ENCODE data around the gene AAGAB.
"Not testable (repeated sequence)": the region's sequence is repeated elsewhere in the genome, so short reads cannot be mapped to it uniquely, and the experiment has no call there.

The AAGAB gene

GRCh38 chr15:67168694-67169093, 85.8 kb downstream of the AAGAB start:
- DNase-seq = no peak

GRCh38 chr15:67167091-67167490, 87.4 kb downstream of the AAGAB start:
- no peak for DNase-seq

GRCh38 chr15:67166280-67167009, 88.0 kb downstream of the AAGAB start:
- DNase-seq = no peak

GRCh38 chr15:67165254-67166253, 88.9 kb downstream of the AAGAB start:
- DNase-seq = no peak

GRCh38 chr15:67164811-67165253, 89.6 kb downstream of the AAGAB start:
- no peak for DNase-seq

GRCh38 chr15:67164401-67164791, 90.1 kb downstream of the AAGAB start:
- no peak for DNase-seq

GRCh38 chr15:67163180-67163579, 91.3 kb downstream of the AAGAB start:
- no peak for DNase-seq

GRCh38 chr15:67161881-67162280, 92.6 kb downstream of the AAGAB start:
- DNase-seq = no peak

- no peak for DNase-seq
Observed at GRCh38 chr15:67161412-67161811, 93.0 kb downstream of the AAGAB start.

GRCh38 chr15:67158367-67158766, 96.1 kb downstream of the AAGAB start:
- no peak for DNase-seq

- no peak for DNase-seq
Observed at GRCh38 chr15:67157521-67158252, 96.8 kb downstream of the AAGAB start.

GRCh38 chr15:67156834-67157233, 97.6 kb downstream of the AAGAB start:
- DNase-seq = no peak

GRCh38 chr15:67156426-67156825, 98.0 kb downstream of the AAGAB start:
- DNase-seq = no peak

- no peak for DNase-seq
Observed at GRCh38 chr15:67154249-67154648, 100.2 kb downstream of the AAGAB start.

GRCh38 chr15:67153044-67153443, 101.4 kb downstream of the AAGAB start:
- DNase-seq = not testable (repeated sequence)

- DNase-seq = no peak
Observed at GRCh38 chr15:67152429-67152828, 102.0 kb downstream of the AAGAB start.

All from NCI-H2081 (cell line).